K562 (cell line): Measurements from ENCODE around the gene EXOC4. TPM values are rescaled to one million over a fixed set of nuclear protein-coding genes. Genes with fewer than 3 reads are reported as not detected.

ENCODE experiments used
- ATAC-seq: fragments of 200-7000 bp; cut with Tn5 transposase; 3 replicates; pipeline ENCODE4 v1.9.1; 2020; ENCODE audit warnings: moderate library complexity
- BruUV-seq: library from RNA; stranded (reverse); fragments of 400-500 nt; replicated peaks from 2 replicates; lab custom pipeline; 2021; lab: Mats Ljungman, UMichigan
- CTCF ChIA-PET: fragments of 300-600 bp; formaldehyde crosslinking; extraction: SDS; loops from one replicate; lab custom pipeline; 2021; ENCODE audit warnings: low intra/inter-chr PET ratio; lab: Yijun Ruan, JAX
- POLR2A ChIA-PET: fragments of 300-600, 350-650 bp; sonication (Branson Sonifier 250); formaldehyde crosslinking; extraction: SDS; loops from one replicate; lab custom pipeline; 2021; ENCODE audit warnings: antibody characterized with exemption, inconsistent platforms; lab: Yijun Ruan, JAX
- DNase-seq, 4 experiments: peaks; one replicate each; pipeline versions ENCODE4 v3.0.0 to v3.0.0-alpha.2; 2011 to 2018; ENCODE audit warnings: low spot score in 3 of 4, mixed read lengths in 3 of 4; ENCODE audit errors: extremely low read depth in 1 of 4
- FAIRE-seq: peaks from 2 replicates; lab custom pipeline; 2011; peaks lifted over from hg19 to GRCh38; lab: Jason Lieb, UNC
- H2AFZ ChIP-seq: 2 replicates; pipeline ENCODE4 v1.6.0; 2011; ENCODE audit warnings: low read depth, low read length, control low read depth, inconsistent platforms
- H3K27ac ChIP-seq: fragments of 200-600 bp; 3 replicates; pipeline ENCODE4 v1.8.0; 2011; ENCODE audit warnings: low read depth, mild to moderate bottlenecking, control low read depth, inconsistent platforms, low read length, moderate library complexity, mixed read lengths; ENCODE audit errors: extremely low read depth
- H3K27me3 ChIP-seq, 2 experiments: fragments of 300-600 bp in 1 of 2; 2 replicates in 1 of 2; 3 replicates in 1 of 2; pipeline versions ENCODE4 v1.6.0 to v1.8.0; 2011; ENCODE audit warnings: inconsistent platforms in 2 of 2, low read length in 2 of 2, mild to moderate bottlenecking in 1 of 2, mixed read lengths in 1 of 2, moderate library complexity in 1 of 2; ENCODE audit not compliant: control insufficient read depth in 2 of 2, insufficient read depth in 2 of 2
- H3K36me3 ChIP-seq: fragments of 300-600 bp; 3 replicates; pipeline ENCODE4 v1.8.0; 2011; ENCODE audit warnings: mild to moderate bottlenecking, low read length, inconsistent platforms; ENCODE audit not compliant: control insufficient read depth, insufficient read depth
- H3K4me1 ChIP-seq, 2 experiments: fragments of 200-600 bp in 1 of 2; replicated peaks in 1 of 2; 2 replicates in 1 of 2; 3 replicates in 1 of 2; pipeline versions ENCODE4 v1.5.1 to v1.8.0; 2011; ENCODE audit warnings: inconsistent platforms in 2 of 2, low read length in 2 of 2, mild to moderate bottlenecking in 1 of 2, mixed read lengths in 1 of 2, moderate library complexity in 1 of 2; ENCODE audit not compliant: control insufficient read depth in 2 of 2, insufficient read depth in 2 of 2
- H3K4me2 ChIP-seq: 2 replicates; pipeline ENCODE4 v1.6.1; 2011; ENCODE audit warnings: low read length, control low read depth, inconsistent platforms, mixed read lengths; ENCODE audit not compliant: insufficient read depth
- H3K4me3 ChIP-seq: fragments of 200-600 bp; sonication (generic), shearing (Covaris generic); 2 replicates; pipeline ENCODE4 v1.5.1; 2016; ENCODE audit warnings: control low read depth, inconsistent platforms
- H3K79me2 ChIP-seq: fragments of 200-600 bp; 3 replicates; pipeline ENCODE4 v1.8.0; 2011; ENCODE audit warnings: low read length, inconsistent platforms; ENCODE audit not compliant: control insufficient read depth, insufficient read depth
- H3K9ac ChIP-seq, 2 experiments: 2 replicates each; pipeline versions ENCODE4 v1.6.0 to v1.6.1; 2011; ENCODE audit warnings: low read depth in 2 of 2, low read length in 2 of 2, control low read depth in 1 of 2, inconsistent platforms in 1 of 2, mild to moderate bottlenecking in 1 of 2, mixed read lengths in 1 of 2; ENCODE audit not compliant: insufficient read depth in 1 of 2
- H3K9me1 ChIP-seq: one replicate; pipeline ENCODE4 v1.6.0; 2011; ENCODE audit warnings: inconsistent platforms, mild to moderate bottlenecking, low read length, moderate library complexity; ENCODE audit not compliant: control insufficient read depth, insufficient read depth
- H3K9me3 ChIP-seq: replicated peaks from 2 replicates; pipeline ENCODE4 v1.5.1; 2011; ENCODE audit warnings: low read depth, low read length, inconsistent platforms; ENCODE audit not compliant: control insufficient read depth, insufficient read depth
- H4K20me1 ChIP-seq: replicated peaks from 2 replicates; pipeline ENCODE4 v1.6.1; 2011; ENCODE audit warnings: low read length, inconsistent platforms, mixed read lengths; ENCODE audit not compliant: control insufficient read depth, insufficient read depth
- AFF4 ChIP-seq: sonication (generic); formaldehyde crosslinking; IDR thresholded peaks from 2 replicates; pipeline ENCODE4 v1.8.0; 2023; ENCODE audit warnings: mild to moderate bottlenecking, missing genetic modification reagents
- ARID4B ChIP-seq: sonication (generic); formaldehyde crosslinking; IDR thresholded peaks from 2 replicates; pipeline ENCODE4 v1.8.0; 2022; ENCODE audit warnings: mild to moderate bottlenecking, missing genetic modification reagents
- ETV6 ChIP-seq, 3 experiments: fragments of 150-350 bp in 1 of 3; sonication (generic) in 1 of 3; formaldehyde crosslinking in 1 of 3; IDR thresholded peaks; 2 replicates each; pipeline versions ENCODE4 v1.6.1 to v1.8.0; 2014 to 2022; ENCODE audit warnings: borderline replicate concordance in 2 of 3, low read depth in 2 of 3, antibody characterized with exemption in 1 of 3, low read length in 1 of 3, mild to moderate bottlenecking in 1 of 3, missing genetic modification reagents in 1 of 3
- HDAC8 ChIP-seq: fragments of 450-650 bp; IDR thresholded peaks from 2 replicates; pipeline ENCODE4 v1.6.1; 2016; ENCODE audit warnings: mild to moderate bottlenecking, missing genetic modification characterization, moderate library complexity, missing compliant biosample characterization
- SIX5 ChIP-seq, 2 experiments: IDR thresholded peaks; 2 replicates each; pipeline ENCODE4 v1.6.1; 2011; ENCODE audit warnings: low read length in 2 of 2, borderline replicate concordance in 1 of 2, low read depth in 1 of 2, mild to moderate bottlenecking in 1 of 2, moderate library complexity in 1 of 2; ENCODE audit not compliant: insufficient read depth in 1 of 2
- SMARCE1 ChIP-seq: fragments of 450-650 bp; IDR thresholded peaks from 2 replicates; pipeline ENCODE4 v1.7.1; 2016; ENCODE audit warnings: mild to moderate bottlenecking
- TAL1 ChIP-seq: fragments of 450-650 bp; IDR thresholded peaks from 2 replicates; pipeline ENCODE4 v1.6.1; 2016; ENCODE audit warnings: mild to moderate bottlenecking
- U2AF1 ChIP-seq: fragments of 200-400 bp; formaldehyde crosslinking; optimal IDR thresholded peaks from 2 replicates; pipeline ENCODE3; 2017; ENCODE audit warnings: mild to moderate bottlenecking, low read depth, low read length, moderate library complexity
- WGBS: fragments of 100-300 bp; shearing (Covaris generic); methylation state at CpG from one replicate; pipeline ENCODE4 v1.1.6; 2016; ENCODE audit warnings: low coverage, mixed read lengths; ENCODE audit not compliant: insufficient coverage; ENCODE audit errors: missing lambda C conversion rate; 5-methylcytosine and 5-hydroxymethylcytosine counted together
- in situ Hi-C: fragments of 300-500 bp; cut with MboI; formaldehyde crosslinking; loops from 4 replicates; pipeline ENCODE4 v1.15.0; 2018; ENCODE audit warnings: inconsistent platforms, mixed read lengths
- intact Hi-C: fragments of 100-400 bp; cut with micrococcal nuclease; formaldehyde crosslinking; loops from 2 replicates; pipeline ENCODE4 v1.14.2; 2022
- polyA plus RNA-seq, 8 experiments: library from polyadenylated mRNA; depleted of rRNA in 4 of 8; stranded (reverse) in 5 of 8; unstranded in 3 of 8; fragments of >200 nt; fragmentation: Nextera tagmentation in 2 of 8; fragmentation: Illumina TruSeq in 1 of 8; extraction: Ambion mirVana in 2 of 8; extraction: Trizol in 1 of 8; gene quantifications; 2 replicates each; pipeline versions ENCODE4 v1.2.1 to v1.2.3, GENCODE V29; 2011 to 2014; ENCODE audit warnings: inconsistent platforms in 1 of 8, missing spikeins in 1 of 8
- total RNA-seq, 7 experiments: library from RNA; depleted of rRNA in 6 of 7; stranded (reverse); fragments of >200 nt in 6 of 7; fragmentation: Illumina TruSeq in 2 of 7; extraction: Trizol in 2 of 7; gene quantifications; 2 replicates each; pipeline versions ENCODE4 v1.2.1 to v1.2.3, GENCODE V29; 2011 to 2021; ENCODE audit warnings: low replicate concordance in 1 of 7

Gene EXOC4
- total and polyA plus RNA-seq, 9 of the 15 experiments (the other 6 are each of a cell fraction or from before 2014, with no cell fraction given), result 18.5 to 73.1 (median 46.6) TPM

GRCh38 chr7:133583545-133584171 is 330.8 kb downstream of the EXOC4 start (continued):
- TF ChIP-seq ARID4B (CRISPR knock-in tag) (no peak), HDAC8 (tag) (no peak), SMARCE1 (no peak; the same call in 1 of the 2 replicates), TAL1 (peak; percentile 40; the same call in 1 of the 2 replicates)

GRCh38 chr7:133584956-133585668 is 332.2 kb downstream of the EXOC4 start:
- no TSS peak for BruUV-seq
- POLR2A ChIA-PET, result no interaction called here
- Histone ChIP-seq H3K9me1 (no peaks in the 10 kb centered on the region), H3K27ac (no peak overlapping the region), H3K4me1 (peaks cover 0 to 9% of the 10 kb centered on the region in 2 experiments; a peak in 3 of 5 replicates), H3K9me3 (no peaks in the 10 kb centered on the region), H3K4me3 (no peak overlapping the region), H3K79me2 (no peaks in the 10 kb centered on the region), H2AFZ (no peak overlapping the region), H4K20me1 (no peaks in the 10 kb centered on the region), H3K27me3 (no peaks in the 10 kb centered on the region), H3K9ac (no peak overlapping the region), H3K36me3 (no peaks in the 10 kb centered on the region), H3K4me2 (no peak overlapping the region)
- in situ Hi-C loops (no loop called here), intact Hi-C loops (no loop called here)
- WGBS, result 81% methylated on average over 6 of the region's 6 CpGs
- TF ChIP-seq SIX5 (IDR thresholded peaks at IDR 0.05; ENCODE audit: borderline replicate concordance in 1 of 2, insufficient read depth in 1 of 2, low read depth in 1 of 2, low read length in 2 of 2) (no peak), ETV6 (IDR thresholded peaks at IDR 0.05; ENCODE audit: borderline replicate concordance in 1 of 2, low read depth in 2 of 2, low read length in 1 of 2) (no peak), ETV6 (CRISPR knock-in tag; IDR thresholded peaks at IDR 0.05; ENCODE audit: borderline replicate concordance) (0 out of 2 replicates have a peak, but pooled peaks have one; percentile 27), U2AF1 (no peak), AFF4 (CRISPR knock-in tag) (0 out of 2 replicates have a peak, but pooled peaks have one; percentile 33)
- FAIRE-seq (no peak), DNase-seq (no peak), ATAC-seq (no peak; the same call in 2 of the 3 replicates)
- CTCF ChIA-PET, result no interaction called here
